ENCODE measurements around the gene FTSJ3. TPM values are rescaled to one million over a fixed set of nuclear protein-coding genes. Genes with fewer than 3 reads are reported as not detected.
A peak's percentile ranks its signal among the peaks of the same experiment; 100 is the strongest.

FTSJ3 gene
- total and polyA plus RNA-seq, 10 of the 15 experiments (the other 5 are each of a cell fraction or from before 2014, with no cell fraction given): 17.2 to 79.2 (median 50.4) TPM

GRCh38 chr17:63848834-63849689 is 21.6 kb upstream of the FTSJ3 start (continued):
- peak; percentile 99 for TF ChIP-seq FOXK2 (IDR thresholded peaks at IDR 0.05)
- TF ChIP-seq, protein P1, sequence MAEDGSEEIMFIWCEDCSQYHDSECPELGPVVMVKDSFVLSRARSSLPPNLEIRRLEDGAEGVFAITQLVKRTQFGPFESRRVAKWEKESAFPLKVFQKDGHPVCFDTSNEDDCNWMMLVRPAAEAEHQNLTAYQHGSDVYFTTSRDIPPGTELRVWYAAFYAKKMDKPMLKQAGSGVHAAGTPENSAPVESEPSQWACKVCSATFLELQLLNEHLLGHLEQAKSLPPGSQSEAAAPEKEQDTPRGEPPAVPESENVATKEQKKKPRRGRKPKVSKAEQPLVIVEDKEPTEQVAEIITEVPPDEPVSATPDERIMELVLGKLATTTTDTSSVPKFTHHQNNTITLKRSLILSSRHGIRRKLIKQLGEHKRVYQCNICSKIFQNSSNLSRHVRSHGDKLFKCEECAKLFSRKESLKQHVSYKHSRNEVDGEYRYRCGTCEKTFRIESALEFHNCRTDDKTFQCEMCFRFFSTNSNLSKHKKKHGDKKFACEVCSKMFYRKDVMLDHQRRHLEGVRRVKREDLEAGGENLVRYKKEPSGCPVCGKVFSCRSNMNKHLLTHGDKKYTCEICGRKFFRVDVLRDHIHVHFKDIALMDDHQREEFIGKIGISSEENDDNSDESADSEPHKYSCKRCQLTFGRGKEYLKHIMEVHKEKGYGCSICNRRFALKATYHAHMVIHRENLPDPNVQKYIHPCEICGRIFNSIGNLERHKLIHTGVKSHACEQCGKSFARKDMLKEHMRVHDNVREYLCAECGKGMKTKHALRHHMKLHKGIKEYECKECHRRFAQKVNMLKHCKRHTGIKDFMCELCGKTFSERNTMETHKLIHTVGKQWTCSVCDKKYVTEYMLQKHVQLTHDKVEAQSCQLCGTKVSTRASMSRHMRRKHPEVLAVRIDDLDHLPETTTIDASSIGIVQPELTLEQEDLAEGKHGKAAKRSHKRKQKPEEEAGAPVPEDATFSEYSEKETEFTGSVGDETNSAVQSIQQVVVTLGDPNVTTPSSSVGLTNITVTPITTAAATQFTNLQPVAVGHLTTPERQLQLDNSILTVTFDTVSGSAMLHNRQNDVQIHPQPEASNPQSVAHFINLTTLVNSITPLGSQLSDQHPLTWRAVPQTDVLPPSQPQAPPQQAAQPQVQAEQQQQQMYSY (CRISPR knock-in tag; IDR thresholded peaks at IDR 0.05): no peak
- no peak for TF ChIP-seq REST (IDR thresholded peaks at IDR 0.05; ENCODE audit: low read depth, low read length)
- TF ChIP-seq, protein P2, sequence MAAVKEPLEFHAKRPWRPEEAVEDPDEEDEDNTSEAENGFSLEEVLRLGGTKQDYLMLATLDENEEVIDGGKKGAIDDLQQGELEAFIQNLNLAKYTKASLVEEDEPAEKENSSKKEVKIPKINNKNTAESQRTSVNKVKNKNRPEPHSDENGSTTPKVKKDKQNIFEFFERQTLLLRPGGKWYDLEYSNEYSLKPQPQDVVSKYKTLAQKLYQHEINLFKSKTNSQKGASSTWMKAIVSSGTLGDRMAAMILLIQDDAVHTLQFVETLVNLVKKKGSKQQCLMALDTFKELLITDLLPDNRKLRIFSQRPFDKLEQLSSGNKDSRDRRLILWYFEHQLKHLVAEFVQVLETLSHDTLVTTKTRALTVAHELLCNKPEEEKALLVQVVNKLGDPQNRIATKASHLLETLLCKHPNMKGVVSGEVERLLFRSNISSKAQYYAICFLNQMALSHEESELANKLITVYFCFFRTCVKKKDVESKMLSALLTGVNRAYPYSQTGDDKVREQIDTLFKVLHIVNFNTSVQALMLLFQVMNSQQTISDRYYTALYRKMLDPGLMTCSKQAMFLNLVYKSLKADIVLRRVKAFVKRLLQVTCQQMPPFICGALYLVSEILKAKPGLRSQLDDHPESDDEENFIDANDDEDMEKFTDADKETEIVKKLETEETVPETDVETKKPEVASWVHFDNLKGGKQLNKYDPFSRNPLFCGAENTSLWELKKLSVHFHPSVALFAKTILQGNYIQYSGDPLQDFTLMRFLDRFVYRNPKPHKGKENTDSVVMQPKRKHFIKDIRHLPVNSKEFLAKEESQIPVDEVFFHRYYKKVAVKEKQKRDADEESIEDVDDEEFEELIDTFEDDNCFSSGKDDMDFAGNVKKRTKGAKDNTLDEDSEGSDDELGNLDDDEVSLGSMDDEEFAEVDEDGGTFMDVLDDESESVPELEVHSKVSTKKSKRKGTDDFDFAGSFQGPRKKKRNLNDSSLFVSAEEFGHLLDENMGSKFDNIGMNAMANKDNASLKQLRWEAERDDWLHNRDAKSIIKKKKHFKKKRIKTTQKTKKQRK (IDR thresholded peaks at IDR 0.05; ENCODE audit: low read depth, low read length): no peak
- TF ChIP-seq ZNF274 (IDR thresholded peaks at IDR 0.05; ENCODE audit: insufficient read depth, insufficient read length): no peak
- TF ChIP-seq, protein P3, sequence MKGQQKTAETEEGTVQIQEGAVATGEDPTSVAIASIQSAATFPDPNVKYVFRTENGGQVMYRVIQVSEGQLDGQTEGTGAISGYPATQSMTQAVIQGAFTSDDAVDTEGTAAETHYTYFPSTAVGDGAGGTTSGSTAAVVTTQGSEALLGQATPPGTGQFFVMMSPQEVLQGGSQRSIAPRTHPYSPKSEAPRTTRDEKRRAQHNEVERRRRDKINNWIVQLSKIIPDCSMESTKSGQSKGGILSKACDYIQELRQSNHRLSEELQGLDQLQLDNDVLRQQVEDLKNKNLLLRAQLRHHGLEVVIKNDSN (IDR thresholded peaks at IDR 0.05; ENCODE audit: borderline replicate concordance, extremely low read length, insufficient read depth, low read depth, low read length): peak; percentile 89
- peak; percentile 97 for TF ChIP-seq NBN (IDR thresholded peaks at IDR 0.05)
- TF ChIP-seq PAX8 (IDR thresholded peaks at IDR 0.05): no peak
- TF ChIP-seq HCFC1 (IDR thresholded peaks at IDR 0.05; ENCODE audit: low read length): no peak
- peak; percentile 96 to 98 for TF ChIP-seq BHLHE40 (IDR thresholded peaks at IDR 0.05; ENCODE audit: borderline replicate concordance in 1 of 2, low read depth in 2 of 2, low read length in 1 of 2)
- peak; percentile 74 for TF ChIP-seq USF2 (IDR thresholded peaks at IDR 0.05; ENCODE audit: borderline replicate concordance, low read depth, low read length)
- peak; percentile 87 for TF ChIP-seq SMARCA5 (IDR thresholded peaks at IDR 0.05)
- TF ChIP-seq MEF2B (IDR thresholded peaks at IDR 0.05; ENCODE audit: partially characterized antibody, poor library complexity, severe bottlenecking): peak; percentile 39
- peak; percentile 98 for TF ChIP-seq CHD1 (IDR thresholded peaks at IDR 0.05; ENCODE audit: low read depth, low read length)
